Gastrocnemius medialis (tissue), 4 donors: ENCODE results near the gene ZP1. TPM values are rescaled to one million over a fixed set of nuclear protein-coding genes. Genes with fewer than 3 reads are reported as not detected.

ENCODE experiments used
- ATAC-seq, 2 donors: fragments of 150-250 bp; one replicate each; pipeline ENCODE4 v1.9.1; 2016
- DNase-seq, 2 donors: peaks; one replicate each; pipeline ENCODE4 v3.0.0-alpha.2; 2019
- H3K27ac ChIP-seq, 4 donors: fragments of 200-600 bp; sonication (generic); 1 replicate in 1 of 4; 2 replicates in 3 of 4; pipeline ENCODE4 v1.5.1; 2016 to 2018; ENCODE audit warnings: mild to moderate bottlenecking in 2 of 4, moderate library complexity in 1 of 4
- H3K27me3 ChIP-seq, 3 donors: fragments of 200-600 bp; sonication (generic) in 2 of 3; 1 replicate in 1 of 3; 2 replicates in 2 of 3; pipeline versions ENCODE4 v1.5.1 to v1.6.0; 2016 to 2019; ENCODE audit warnings: mild to moderate bottlenecking in 1 of 3, moderate library complexity in 1 of 3
- H3K36me3 ChIP-seq, 2 donors: fragments of 200-600 bp; sonication (generic) in 1 of 2; one replicate each; pipeline ENCODE4 v1.5.1; 2017 to 2018
- H3K4me1 ChIP-seq, 2 donors: fragments of 200-600 bp; sonication (generic) in 1 of 2; one replicate each; pipeline ENCODE4 v1.5.1; 2016 to 2017; ENCODE audit warnings: mild to moderate bottlenecking in 2 of 2
- H3K4me3 ChIP-seq, 4 donors: fragments of 200-600 bp; sonication (generic) in 3 of 4; 1 replicate in 1 of 4; 2 replicates in 3 of 4; pipeline ENCODE4 v1.5.1; 2016 to 2019; ENCODE audit warnings: mild to moderate bottlenecking in 2 of 4
- H3K9me3 ChIP-seq, 3 donors: fragments of 200-600 bp; sonication (generic) in 2 of 3; 1 replicate in 1 of 3; 2 replicates in 2 of 3; pipeline ENCODE4 v1.5.1; 2016 to 2019
- CTCF ChIP-seq, 5 experiments: fragments of 450-650 bp in 3 of 5; fragments of 200-600 bp in 2 of 5; sonication (generic) in 2 of 5; IDR thresholded peaks in 4 of 5; conservative IDR thresholded peaks in 1 of 5; 1 replicate in 4 of 5; 2 replicates in 1 of 5; pipeline ENCODE4 v1.5.1; 2016 to 2019; ENCODE audit warnings: antibody characterized with exemption in 5 of 5, mild to moderate bottlenecking in 3 of 5, moderate library complexity in 3 of 5
- POLR2A ChIP-seq, 2 donors: fragments of 450-650 bp; IDR thresholded peaks; one replicate each; pipeline ENCODE4 v1.6.1; 2017; ENCODE audit warnings: antibody characterized with exemption in 2 of 2, mild to moderate bottlenecking in 2 of 2, moderate library complexity in 2 of 2
- in situ Hi-C, 4 donors: fragments of 200-750 bp; cut with MboI; loops; one replicate each; pipeline versions ENCODE4 v1.15.0 to v1.8.0; 2017; ENCODE audit warnings: low sequenced_read_pairs in 4 of 4
- intact Hi-C: fragments of 100-400 bp; cut with DNase I; formaldehyde crosslinking; loops from one replicate; pipeline ENCODE4 v1.15.1; 2023; ENCODE audit warnings: low total_unique reads
- total RNA-seq, 4 donors: library from RNA; depleted of rRNA; stranded (reverse); fragments of >200 nt; gene quantifications; one replicate each; pipeline versions ENCODE4 v1.1.0 to v1.2.3, GENCODE V29; 2016

ZP1 gene
- total RNA-seq, 4 donors from 2014 or later: not detected

- ATAC-seq (no peak), DNase-seq (no peak)
- TF ChIP-seq POLR2A (IDR thresholded peaks at IDR 0.05) (no peak), CTCF (IDR thresholded peaks at IDR 0.05 in 4 of 5, conservative IDR thresholded peaks at IDR 0.05 in 1 of 5) (no peak)
- intact Hi-C loops: loop anchor here (2.0 kb wide), 1 partner anchor 37 kb away; the partner anchor contains the start of gene CCDC86
- in situ Hi-C loops: no loop called here
- Histone ChIP-seq H3K27me3 (no peaks in the 10 kb centered on the region), H3K4me1 (peaks cover 31 to 38% of the 10 kb centered on the region in 2 donors), H3K9me3 (no peaks in the 10 kb centered on the region), H3K36me3 (no peaks in the 10 kb centered on the region), H3K4me3 (no peak overlapping the region), H3K27ac (peak overlapping the region in 2 of 4 donors; percentile 73 to 78)
These were observed 12.7 kb downstream of the ZP1 start for GRCh38 chr11:60879971-60880588.

- in situ Hi-C loops (no loop called here), intact Hi-C loops (no loop called here)
- H3K27ac ChIP-seq: peak overlapping the region in 1 of 4 donors; percentile 78
- no peaks in the 10 kb centered on the region for H3K27me3 ChIP-seq
- TF ChIP-seq CTCF (IDR thresholded peaks at IDR 0.05 in 4 of 5, conservative IDR thresholded peaks at IDR 0.05 in 1 of 5): no peak
- TF ChIP-seq POLR2A (IDR thresholded peaks at IDR 0.05): no peak
- peaks cover 25 to 33% of the 10 kb centered on the region in 2 donors for H3K4me1 ChIP-seq
- H3K36me3 ChIP-seq: no peaks in the 10 kb centered on the region
- no peak for DNase-seq
- ATAC-seq: peak in 1 of 2 donors; percentile 67
- H3K9me3 ChIP-seq: no peaks in the 10 kb centered on the region
- H3K4me3 ChIP-seq: no peak overlapping the region
These were observed 13.4 kb downstream of the ZP1 start for GRCh38 chr11:60880643-60881282.

GRCh38 chr11:60887556-60887955 is 20.2 kb downstream of the ZP1 start:
- TF ChIP-seq CTCF (IDR thresholded peaks at IDR 0.05 in 4 of 5, conservative IDR thresholded peaks at IDR 0.05 in 1 of 5) (peak; percentile 22 to 51 (median 46)), POLR2A (IDR thresholded peaks at IDR 0.05) (no peak)
- no peak for DNase-seq
- intact Hi-C loops (loop anchor here (1.0 to 2.0 kb wide), 2 partner anchors 56 to 113 kb away; no protein-coding TSS in a partner anchor), in situ Hi-C loops (no loop called here)
- H3K36me3 ChIP-seq: peaks cover 0 to 24% of the 10 kb centered on the region in 2 donors
- no peak overlapping the region for H3K27ac ChIP-seq
- H3K4me3 ChIP-seq: no peak overlapping the region
- H3K27me3 ChIP-seq: no peaks in the 10 kb centered on the region
- peak; percentile 54 to 86 for ATAC-seq
- H3K9me3 ChIP-seq: no peaks in the 10 kb centered on the region
- no peaks in the 10 kb centered on the region for H3K4me1 ChIP-seq

- TF ChIP-seq CTCF (IDR thresholded peaks at IDR 0.05 in 4 of 5, conservative IDR thresholded peaks at IDR 0.05 in 1 of 5): no peak
- no peak for TF ChIP-seq POLR2A (IDR thresholded peaks at IDR 0.05)
- Histone ChIP-seq H3K27me3 (no peaks in the 10 kb centered on the region), H3K4me1 (no peaks in the 10 kb centered on the region), H3K27ac (no peak overlapping the region), H3K36me3 (peaks cover 0 to 47% of the 10 kb centered on the region in 2 donors), H3K9me3 (no peaks in the 10 kb centered on the region), H3K4me3 (no peak overlapping the region)
- intact Hi-C loops (no loop called here), in situ Hi-C loops (loop anchor here in 1 of 4 donors (5.0 kb wide), 1 partner anchor 48 kb away; the partner anchor contains the start of gene CCDC86)
- DNase-seq (no peak), ATAC-seq (no peak)
These were observed 22.5 kb downstream of the ZP1 start for GRCh38 chr11:60889869-60890311.
